Bronchial epithelial cell (primary cell): ENCODE results near the gene CAPZA3. TPM values are rescaled to one million over a fixed set of nuclear protein-coding genes. Genes with fewer than 3 reads are reported as not detected.

ENCODE experiments used
- DNase-seq: peaks from one replicate; pipeline ENCODE4 v3.0.0-alpha.2; 2010; ENCODE audit warnings: low read depth
- FAIRE-seq: peaks from 2 replicates; lab custom pipeline; 2011; peaks lifted over from hg19 to GRCh38; lab: Jason Lieb, UNC
- H3K27me3 ChIP-seq: 2 replicates; pipeline ENCODE4 v1.5.1; 2011; ENCODE audit warnings: low read length; ENCODE audit not compliant: control insufficient read depth, insufficient read depth
- H3K36me3 ChIP-seq: 2 replicates; pipeline ENCODE4 v1.5.1; 2011; ENCODE audit warnings: low read length; ENCODE audit not compliant: control insufficient read depth, insufficient read depth
- H3K4me3 ChIP-seq: 2 replicates; pipeline ENCODE4 v1.5.1; 2011; ENCODE audit warnings: mild to moderate bottlenecking, low read depth, low read length, control low read depth
- total RNA-seq: library from RNA; depleted of rRNA; stranded (reverse); fragments of >200 nt; gene quantifications from 2 replicates; pipeline ENCODE4 v1.2.1, GENCODE V29; 2014
- TF ChIP-seq, protein P1 (sequence below): IDR thresholded peaks from 2 replicates; pipeline ENCODE4 v1.5.1; 2011; ENCODE audit warnings: mild to moderate bottlenecking, moderate library complexity, low read length, control low read depth, inconsistent platforms; ENCODE audit not compliant: insufficient read depth, severe bottlenecking

CAPZA3 gene
- total RNA-seq, 1 donor from 2014 or later = not detected

DNA sequence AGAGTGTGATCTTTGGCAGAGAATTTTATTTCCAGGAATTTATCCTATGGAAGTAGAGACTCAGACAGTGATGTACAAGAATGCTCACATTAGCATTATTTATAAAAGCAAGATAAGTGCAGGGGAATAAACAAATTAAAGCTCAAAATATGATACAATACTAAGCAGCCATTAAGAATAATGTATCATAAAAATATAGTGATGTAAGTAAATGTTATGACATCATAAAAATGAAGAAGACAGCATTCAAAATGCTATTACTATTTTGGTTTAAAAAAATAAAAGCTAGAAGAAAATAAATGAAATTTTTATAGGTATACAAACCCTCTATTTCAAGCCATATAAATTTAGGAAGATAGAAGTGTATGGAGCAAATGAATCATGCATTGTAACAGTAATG, 17.2 kb upstream of the CAPZA3 start:
- DNase-seq (no peak), FAIRE-seq (no peak)
- TF ChIP-seq, protein P1, sequence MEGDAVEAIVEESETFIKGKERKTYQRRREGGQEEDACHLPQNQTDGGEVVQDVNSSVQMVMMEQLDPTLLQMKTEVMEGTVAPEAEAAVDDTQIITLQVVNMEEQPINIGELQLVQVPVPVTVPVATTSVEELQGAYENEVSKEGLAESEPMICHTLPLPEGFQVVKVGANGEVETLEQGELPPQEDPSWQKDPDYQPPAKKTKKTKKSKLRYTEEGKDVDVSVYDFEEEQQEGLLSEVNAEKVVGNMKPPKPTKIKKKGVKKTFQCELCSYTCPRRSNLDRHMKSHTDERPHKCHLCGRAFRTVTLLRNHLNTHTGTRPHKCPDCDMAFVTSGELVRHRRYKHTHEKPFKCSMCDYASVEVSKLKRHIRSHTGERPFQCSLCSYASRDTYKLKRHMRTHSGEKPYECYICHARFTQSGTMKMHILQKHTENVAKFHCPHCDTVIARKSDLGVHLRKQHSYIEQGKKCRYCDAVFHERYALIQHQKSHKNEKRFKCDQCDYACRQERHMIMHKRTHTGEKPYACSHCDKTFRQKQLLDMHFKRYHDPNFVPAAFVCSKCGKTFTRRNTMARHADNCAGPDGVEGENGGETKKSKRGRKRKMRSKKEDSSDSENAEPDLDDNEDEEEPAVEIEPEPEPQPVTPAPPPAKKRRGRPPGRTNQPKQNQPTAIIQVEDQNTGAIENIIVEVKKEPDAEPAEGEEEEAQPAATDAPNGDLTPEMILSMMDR = no peak
- Histone ChIP-seq H3K27me3 (no peaks in the 10 kb centered on the region), H3K36me3 (no peaks in the 10 kb centered on the region), H3K4me3 (no peak overlapping the region)

DNA sequence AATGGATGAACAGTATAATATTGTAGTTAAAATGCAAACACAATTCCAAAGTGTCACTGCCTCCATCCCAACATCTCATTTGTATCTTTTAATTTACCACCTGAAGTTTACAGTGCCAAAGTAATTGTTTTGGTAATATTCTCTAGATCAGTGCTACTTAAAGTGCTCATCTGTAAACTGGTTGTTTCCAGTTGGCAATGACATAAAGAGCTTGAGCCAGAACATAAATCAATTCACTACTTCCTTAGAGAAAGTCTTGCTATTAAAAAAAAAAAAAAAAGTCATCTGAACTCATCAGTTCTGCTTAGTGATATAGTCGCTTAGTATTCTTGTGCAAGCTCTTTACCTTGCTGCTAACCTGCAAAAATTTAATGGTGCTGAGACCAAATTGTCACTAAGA, 16.5 kb upstream of the CAPZA3 start:
- no peak for DNase-seq
- TF ChIP-seq, protein P1 = no peak
- FAIRE-seq = no peak
- Histone ChIP-seq H3K27me3 (no peaks in the 10 kb centered on the region), H3K4me3 (no peak overlapping the region), H3K36me3 (no peaks in the 10 kb centered on the region)

DNA sequence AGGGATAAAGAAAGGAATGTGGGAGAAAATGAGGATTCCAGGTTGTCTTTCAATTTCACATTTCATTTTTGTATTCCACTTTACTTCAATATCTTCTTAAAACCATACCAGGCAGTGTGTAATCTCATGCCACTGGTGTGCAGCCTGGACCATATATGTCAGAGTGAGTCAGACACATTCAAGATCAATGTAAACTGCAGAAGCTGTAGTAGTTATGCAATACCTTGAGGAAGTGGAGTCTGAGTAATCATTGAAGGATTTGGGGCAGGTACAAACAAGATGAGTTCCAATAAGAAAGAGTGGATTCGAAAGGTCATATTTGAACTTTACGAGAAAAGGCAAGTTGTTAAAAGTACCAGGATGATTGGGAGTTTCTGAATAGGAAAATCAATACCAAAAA, 14.2 kb upstream of the CAPZA3 start:
- peak; percentile 100 for DNase-seq
- Histone ChIP-seq H3K27me3 (no peaks in the 10 kb centered on the region), H3K36me3 (no peaks in the 10 kb centered on the region), H3K4me3 (no peak overlapping the region)
- no peak for FAIRE-seq
- TF ChIP-seq, protein P1 = no peak

DNA sequence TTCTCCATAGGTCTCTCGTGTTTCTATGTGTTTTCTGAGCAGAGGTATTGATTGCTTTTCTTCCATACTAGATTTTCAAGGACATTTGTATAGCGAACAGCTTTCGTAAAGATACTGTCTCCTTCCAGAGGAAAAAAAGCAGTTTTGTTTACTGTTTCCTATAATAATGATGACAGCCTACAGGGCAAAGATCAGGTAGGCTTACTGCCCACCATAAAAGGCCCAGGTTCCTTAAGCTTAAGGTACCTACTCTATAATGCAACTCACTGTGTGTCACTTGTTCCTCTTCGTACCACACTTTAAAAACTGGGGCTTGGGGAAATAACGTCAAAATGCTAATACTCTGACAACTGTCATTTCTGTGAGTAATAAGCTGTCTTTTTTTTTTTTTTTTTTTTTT, 6.8 kb upstream of the CAPZA3 start:
- DNase-seq (no peak), FAIRE-seq (no peak)
- H3K4me3 ChIP-seq = no peak overlapping the region
- no peaks in the 10 kb centered on the region for H3K36me3 ChIP-seq
- TF ChIP-seq, protein P1 = no peak
- no peaks in the 10 kb centered on the region for H3K27me3 ChIP-seq

DNA sequence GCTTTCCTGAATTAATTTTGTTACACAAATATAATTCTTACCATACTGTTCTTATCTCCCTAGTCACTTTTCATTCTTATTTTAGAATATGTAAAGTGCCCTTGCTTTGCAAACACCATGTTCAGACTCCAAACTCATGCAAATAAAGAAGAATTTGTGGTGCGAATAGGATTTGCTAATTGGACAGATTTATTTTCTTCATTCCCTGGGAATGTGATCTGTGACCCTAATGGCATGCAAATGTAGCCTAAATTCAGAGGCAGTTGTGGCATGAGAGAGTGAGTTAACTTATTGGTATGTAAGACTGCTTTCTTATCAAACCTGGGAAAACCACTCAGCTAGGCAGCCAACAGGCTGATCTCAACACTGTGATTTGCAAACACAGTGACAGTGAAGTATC, 10.0 kb downstream of the CAPZA3 start:
- FAIRE-seq = no peak
- DNase-seq = peak; percentile 77
- TF ChIP-seq, protein P1 = no peak
- H3K36me3 ChIP-seq = no peaks in the 10 kb centered on the region
- H3K27me3 ChIP-seq = no peaks in the 10 kb centered on the region
- H3K4me3 ChIP-seq = no peak overlapping the region

DNA sequence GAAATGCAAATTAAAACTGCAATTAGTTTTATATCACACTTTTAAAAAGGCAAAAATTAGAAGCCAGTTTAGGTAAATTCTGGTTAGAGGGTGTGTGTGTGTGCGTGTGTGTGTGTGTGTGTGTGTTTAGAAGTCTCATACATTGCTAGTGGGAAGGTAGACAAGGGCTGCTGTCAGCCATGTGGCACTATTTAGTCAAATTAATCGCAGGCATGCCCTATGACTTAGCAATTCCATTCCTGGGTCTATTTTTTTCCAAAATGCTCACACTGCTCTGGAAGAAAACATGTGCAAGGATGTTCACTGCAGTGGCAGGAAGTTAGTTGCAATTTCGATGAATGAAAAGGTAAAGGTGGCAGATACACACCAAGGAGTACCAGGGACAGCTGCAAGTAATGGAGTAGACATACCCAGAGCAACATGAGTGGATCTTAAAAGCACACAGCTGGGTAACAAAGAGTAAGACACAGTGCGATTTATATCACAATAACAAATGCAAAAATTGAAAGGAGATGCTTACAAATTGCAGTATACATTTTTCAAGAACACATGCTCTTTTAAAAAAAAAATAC, 11.6 kb downstream of the CAPZA3 start:
- no peak for FAIRE-seq
- H3K27me3 ChIP-seq = no peaks in the 10 kb centered on the region
- no peak for DNase-seq
- no peak overlapping the region for H3K4me3 ChIP-seq
- TF ChIP-seq, protein P1 = no peak
- H3K36me3 ChIP-seq = no peaks in the 10 kb centered on the region
